Fibroblast of lung (primary cell): ENCODE measurements around the gene VCP. TPM values are rescaled to one million over a fixed set of nuclear protein-coding genes. Genes with fewer than 3 reads are reported as not detected.
A peak's percentile ranks its signal among the peaks of the same experiment; 100 is the strongest.

Experiments used
- DNase-seq, 2 donors: peaks; one replicate each; pipeline versions ENCODE4 v3.0.0 to v3.0.0-alpha.2; 2010; ENCODE audit warnings: low read depth in 2 of 2
- H2AFZ ChIP-seq: 2 replicates; pipeline ENCODE4 v1.5.1; 2012; ENCODE audit warnings: low read length, control low read depth, inconsistent platforms
- H3K27ac ChIP-seq: 2 replicates; pipeline ENCODE4 v1.5.1; 2011; ENCODE audit warnings: low read length, control low read depth; ENCODE audit not compliant: insufficient read depth
- H3K27me3 ChIP-seq: 2 replicates; pipeline ENCODE4 v1.5.1; 2011; ENCODE audit warnings: mild to moderate bottlenecking, low read length; ENCODE audit not compliant: control insufficient read depth, insufficient read depth
- H3K36me3 ChIP-seq: 2 replicates; pipeline ENCODE4 v1.5.1; 2011; ENCODE audit warnings: low read length; ENCODE audit not compliant: control insufficient read depth, insufficient read depth
- H3K4me1 ChIP-seq: 2 replicates; pipeline ENCODE4 v1.5.1; 2011; ENCODE audit warnings: low read length; ENCODE audit not compliant: control insufficient read depth, insufficient read depth; ENCODE audit errors: extremely low read depth
- H3K4me2 ChIP-seq: 2 replicates; pipeline ENCODE4 v1.5.1; 2011; ENCODE audit warnings: low read length, control low read depth; ENCODE audit not compliant: insufficient read depth; ENCODE audit errors: extremely low read depth
- H3K4me3 ChIP-seq, 4 experiments: fragments of 200-600 bp in 1 of 4; sonication (generic) in 1 of 4; replicated peaks in 1 of 4; 2 replicates each; pipeline ENCODE4 v1.5.1; 2011 to 2016; ENCODE audit warnings: low read length in 4 of 4, low read depth in 3 of 4, mild to moderate bottlenecking in 3 of 4, control low read depth in 2 of 4, inconsistent platforms in 1 of 4, mixed read lengths in 1 of 4; ENCODE audit not compliant: insufficient read depth in 1 of 4; ENCODE audit errors: control extremely low read depth in 1 of 4
- H3K79me2 ChIP-seq: 2 replicates; pipeline ENCODE4 v1.5.1; 2012; ENCODE audit warnings: mild to moderate bottlenecking, low read length, inconsistent platforms; ENCODE audit not compliant: control insufficient read depth, insufficient read depth
- H3K9ac ChIP-seq: 2 replicates; pipeline ENCODE4 v1.5.1; 2011; ENCODE audit warnings: mild to moderate bottlenecking, low read length, control low read depth; ENCODE audit not compliant: insufficient read depth
- H3K9me3 ChIP-seq: 2 replicates; pipeline ENCODE4 v1.5.1; 2012; ENCODE audit warnings: low read depth, low read length; ENCODE audit not compliant: control insufficient read depth, insufficient read depth
- H4K20me1 ChIP-seq: 2 replicates; pipeline ENCODE4 v1.5.1; 2011; ENCODE audit warnings: low read length; ENCODE audit not compliant: control insufficient read depth, insufficient read depth; ENCODE audit errors: extremely low read depth
- CTCF ChIP-seq, 2 donors: IDR thresholded peaks in 1 of 2; conservative IDR thresholded peaks in 1 of 2; 1 replicate in 1 of 2; 2 replicates in 1 of 2; pipeline ENCODE4 v1.5.1; 2011 to 2012; ENCODE audit warnings: low read length in 2 of 2, control low read depth in 1 of 2, inconsistent platforms in 1 of 2, low read depth in 1 of 2, mild to moderate bottlenecking in 1 of 2
- EZH2 ChIP-seq: IDR thresholded peaks from 2 replicates; pipeline ENCODE4 v1.5.1; 2012; ENCODE audit warnings: low read length, control low read depth, mild to moderate bottlenecking; ENCODE audit errors: missing control alignments
- polyA plus RNA-seq, 2 donors: library from polyadenylated mRNA; depleted of rRNA in 1 of 2; stranded (reverse) in 1 of 2; unstranded in 1 of 2; fragments of >200 nt; gene quantifications; 2 replicates each; pipeline ENCODE4 v1.2.1, GENCODE V29; 2011 to 2012; ENCODE audit warnings: missing spikeins in 1 of 2
- total RNA-seq: library from RNA; depleted of rRNA; stranded (reverse); fragments of >200 nt; gene quantifications from 2 replicates; pipeline ENCODE4 v1.2.1, GENCODE V29; 2014

VCP gene
- total and polyA plus RNA-seq, 2 donors (not counting 1 experiment from before 2014, with no cell fraction given) = 298 to 340 TPM

GRCh38 chr9:35097573-35097972 is 25.1 kb upstream of the VCP start:
- Histone ChIP-seq H3K4me2 (no peak overlapping the region), H4K20me1 (no peaks in the 10 kb centered on the region), H3K4me1 (peaks cover 2% of the 10 kb centered on the region), H3K27me3 (no peaks in the 10 kb centered on the region), H2AFZ (no peak overlapping the region), H3K27ac (no peak overlapping the region), H3K79me2 (peaks cover 13% of the 10 kb centered on the region), H3K9ac (no peak overlapping the region), H3K36me3 (peaks cover 5% of the 10 kb centered on the region), H3K9me3 (no peaks in the 10 kb centered on the region), H3K4me3 (no peak overlapping the region)
- no peak for TF ChIP-seq CTCF (conservative IDR thresholded peaks at IDR 0.05 in 1 of 2, IDR thresholded peaks at IDR 0.05 in 1 of 2; ENCODE audit: low read depth in 1 of 2, low read length in 2 of 2)
- TF ChIP-seq EZH2 = no peak
- DNase-seq = no peak

- H3K9me3 ChIP-seq = no peaks in the 10 kb centered on the region
- H2AFZ ChIP-seq = peak within 1 kb of the TSS; percentile 99
- peak within 1 kb of the TSS; percentile 99 for H3K9ac ChIP-seq
- DNase-seq = peak; percentile 75 to 82
- no peaks in the 10 kb centered on the region for H3K79me2 ChIP-seq
- H3K4me2 ChIP-seq = peak within 1 kb of the TSS; percentile 89
- H3K4me3 ChIP-seq = peak within 1 kb of the TSS; percentile 83 to 99 (median 98)
- TF ChIP-seq EZH2 (no peak), CTCF (conservative IDR thresholded peaks at IDR 0.05 in 1 of 2, IDR thresholded peaks at IDR 0.05 in 1 of 2; ENCODE audit: low read depth in 1 of 2, low read length in 2 of 2) (peak; percentile 73 to 79)
- H3K4me1 ChIP-seq = no peaks in the 10 kb centered on the region
- H4K20me1 ChIP-seq = no peaks in the 10 kb centered on the region
- no peaks in the 10 kb centered on the region for H3K27me3 ChIP-seq
- H3K36me3 ChIP-seq = peaks cover under 1% of the 10 kb centered on the region
- peak within 1 kb of the TSS; percentile 99 for H3K27ac ChIP-seq
Measured at GRCh38 chr9:35096035-35096849, 23.8 kb upstream of the VCP start, which contains the start of gene PIGO. Gene PIGO (minus strand): TSS chr9:35096591. CDS start chr9:35095565, 1,026 bp downstream.

GRCh38 chr9:35091536-35091935 is 19.1 kb upstream of the VCP start:
- Histone ChIP-seq H3K27ac (no peak overlapping the region), H3K4me1 (no peaks in the 10 kb centered on the region), H3K4me2 (no peak overlapping the region), H3K36me3 (peaks cover 6% of the 10 kb centered on the region), H2AFZ (no peak overlapping the region), H3K4me3 (no peak overlapping the region), H3K9me3 (no peaks in the 10 kb centered on the region), H3K27me3 (no peaks in the 10 kb centered on the region), H3K79me2 (no peaks in the 10 kb centered on the region), H4K20me1 (no peaks in the 10 kb centered on the region), H3K9ac (no peak overlapping the region)
- TF ChIP-seq EZH2 = no peak
- TF ChIP-seq CTCF (conservative IDR thresholded peaks at IDR 0.05 in 1 of 2, IDR thresholded peaks at IDR 0.05 in 1 of 2; ENCODE audit: low read depth in 1 of 2, low read length in 2 of 2) = no peak
- DNase-seq = no peak
